Hypothalamus (tissue), 51 donors: ENCODE data around the gene ALG6.

Experiments
- DNase-seq, 51 donors: peaks; one replicate each; lab custom pipeline; 2025; lab: John Stamatoyannopoulos, UW

Gene ALG6

GRCh38 chr1:63480057-63480456, 112.6 kb downstream of the ALG6 start:
- no peak for DNase-seq

GRCh38 chr1:63486629-63487028, 119.2 kb downstream of the ALG6 start:
- DNase-seq: no peak

GRCh38 chr1:63487336-63488065, 120.1 kb downstream of the ALG6 start:
- no peak for DNase-seq
